ENCODE data around the gene GTPBP3. TPM values are rescaled to one million over a fixed set of nuclear protein-coding genes. Genes with fewer than 3 reads are reported as not detected.

GTPBP3 gene
- total and polyA plus RNA-seq, 2 of the 13 experiments (the other 11 are each of a cell fraction or from before 2014, with no cell fraction given), result 17.5 to 30.0 TPM

- TF ChIP-seq, protein P1, sequence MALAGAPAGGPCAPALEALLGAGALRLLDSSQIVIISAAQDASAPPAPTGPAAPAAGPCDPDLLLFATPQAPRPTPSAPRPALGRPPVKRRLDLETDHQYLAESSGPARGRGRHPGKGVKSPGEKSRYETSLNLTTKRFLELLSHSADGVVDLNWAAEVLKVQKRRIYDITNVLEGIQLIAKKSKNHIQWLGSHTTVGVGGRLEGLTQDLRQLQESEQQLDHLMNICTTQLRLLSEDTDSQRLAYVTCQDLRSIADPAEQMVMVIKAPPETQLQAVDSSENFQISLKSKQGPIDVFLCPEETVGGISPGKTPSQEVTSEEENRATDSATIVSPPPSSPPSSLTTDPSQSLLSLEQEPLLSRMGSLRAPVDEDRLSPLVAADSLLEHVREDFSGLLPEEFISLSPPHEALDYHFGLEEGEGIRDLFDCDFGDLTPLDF (CRISPR knock-in tag; IDR thresholded peaks at IDR 0.05), result no peak
- TF ChIP-seq, protein P2, sequence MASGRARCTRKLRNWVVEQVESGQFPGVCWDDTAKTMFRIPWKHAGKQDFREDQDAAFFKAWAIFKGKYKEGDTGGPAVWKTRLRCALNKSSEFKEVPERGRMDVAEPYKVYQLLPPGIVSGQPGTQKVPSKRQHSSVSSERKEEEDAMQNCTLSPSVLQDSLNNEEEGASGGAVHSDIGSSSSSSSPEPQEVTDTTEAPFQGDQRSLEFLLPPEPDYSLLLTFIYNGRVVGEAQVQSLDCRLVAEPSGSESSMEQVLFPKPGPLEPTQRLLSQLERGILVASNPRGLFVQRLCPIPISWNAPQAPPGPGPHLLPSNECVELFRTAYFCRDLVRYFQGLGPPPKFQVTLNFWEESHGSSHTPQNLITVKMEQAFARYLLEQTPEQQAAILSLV (CRISPR knock-in tag; IDR thresholded peaks at IDR 0.05; ENCODE audit: borderline replicate concordance), result no peak
- TF ChIP-seq RELA (CRISPR knock-in tag; IDR thresholded peaks at IDR 0.05), result no peak
- TF ChIP-seq NFE2L2 (IDR thresholded peaks at IDR 0.05; ENCODE audit: low read length), result no peak
- TF ChIP-seq BATF2 (CRISPR knock-in tag; IDR thresholded peaks at IDR 0.05), result peak; percentile 55; the same call in 1 of the 2 replicates
- no peak for TF ChIP-seq ZNF790 (CRISPR knock-in tag; IDR thresholded peaks at IDR 0.05; ENCODE audit: borderline replicate concordance)
- no peak for TF ChIP-seq HOXD1 (CRISPR knock-in tag; IDR thresholded peaks at IDR 0.05)
- TF ChIP-seq ZNF549 (CRISPR knock-in tag; IDR thresholded peaks at IDR 0.05), result no peak
- no peak for TF ChIP-seq ZNF678 (CRISPR knock-in tag; IDR thresholded peaks at IDR 0.05)
- TF ChIP-seq CC2D1A (CRISPR knock-in tag; IDR thresholded peaks at IDR 0.05), result no peak
- peak; percentile 49; the same call in 1 of the 2 replicates for TF ChIP-seq RBFOX2 (IDR thresholded peaks at IDR 0.05; ENCODE audit: low read depth, low read length)
- TF ChIP-seq, protein P3, sequence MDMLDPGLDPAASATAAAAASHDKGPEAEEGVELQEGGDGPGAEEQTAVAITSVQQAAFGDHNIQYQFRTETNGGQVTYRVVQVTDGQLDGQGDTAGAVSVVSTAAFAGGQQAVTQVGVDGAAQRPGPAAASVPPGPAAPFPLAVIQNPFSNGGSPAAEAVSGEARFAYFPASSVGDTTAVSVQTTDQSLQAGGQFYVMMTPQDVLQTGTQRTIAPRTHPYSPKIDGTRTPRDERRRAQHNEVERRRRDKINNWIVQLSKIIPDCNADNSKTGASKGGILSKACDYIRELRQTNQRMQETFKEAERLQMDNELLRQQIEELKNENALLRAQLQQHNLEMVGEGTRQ (IDR thresholded peaks at IDR 0.05; ENCODE audit: low read depth, low read length), result no peak
- TF ChIP-seq, protein P3 (CRISPR knock-in tag; IDR thresholded peaks at IDR 0.05; ENCODE audit: borderline replicate concordance), result no peak
- TF ChIP-seq PHF5A (CRISPR knock-in tag; IDR thresholded peaks at IDR 0.05; ENCODE audit: low read depth, unreplicated experiment), result no peak
- TF ChIP-seq, protein P4, sequence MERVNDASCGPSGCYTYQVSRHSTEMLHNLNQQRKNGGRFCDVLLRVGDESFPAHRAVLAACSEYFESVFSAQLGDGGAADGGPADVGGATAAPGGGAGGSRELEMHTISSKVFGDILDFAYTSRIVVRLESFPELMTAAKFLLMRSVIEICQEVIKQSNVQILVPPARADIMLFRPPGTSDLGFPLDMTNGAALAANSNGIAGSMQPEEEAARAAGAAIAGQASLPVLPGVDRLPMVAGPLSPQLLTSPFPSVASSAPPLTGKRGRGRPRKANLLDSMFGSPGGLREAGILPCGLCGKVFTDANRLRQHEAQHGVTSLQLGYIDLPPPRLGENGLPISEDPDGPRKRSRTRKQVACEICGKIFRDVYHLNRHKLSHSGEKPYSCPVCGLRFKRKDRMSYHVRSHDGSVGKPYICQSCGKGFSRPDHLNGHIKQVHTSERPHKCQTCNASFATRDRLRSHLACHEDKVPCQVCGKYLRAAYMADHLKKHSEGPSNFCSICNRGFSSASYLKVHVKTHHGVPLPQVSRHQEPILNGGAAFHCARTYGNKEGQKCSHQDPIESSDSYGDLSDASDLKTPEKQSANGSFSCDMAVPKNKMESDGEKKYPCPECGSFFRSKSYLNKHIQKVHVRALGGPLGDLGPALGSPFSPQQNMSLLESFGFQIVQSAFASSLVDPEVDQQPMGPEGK (CRISPR knock-in tag; IDR thresholded peaks at IDR 0.05), result no peak; the same call in 1 of the 2 replicates
- TF ChIP-seq, protein P5, sequence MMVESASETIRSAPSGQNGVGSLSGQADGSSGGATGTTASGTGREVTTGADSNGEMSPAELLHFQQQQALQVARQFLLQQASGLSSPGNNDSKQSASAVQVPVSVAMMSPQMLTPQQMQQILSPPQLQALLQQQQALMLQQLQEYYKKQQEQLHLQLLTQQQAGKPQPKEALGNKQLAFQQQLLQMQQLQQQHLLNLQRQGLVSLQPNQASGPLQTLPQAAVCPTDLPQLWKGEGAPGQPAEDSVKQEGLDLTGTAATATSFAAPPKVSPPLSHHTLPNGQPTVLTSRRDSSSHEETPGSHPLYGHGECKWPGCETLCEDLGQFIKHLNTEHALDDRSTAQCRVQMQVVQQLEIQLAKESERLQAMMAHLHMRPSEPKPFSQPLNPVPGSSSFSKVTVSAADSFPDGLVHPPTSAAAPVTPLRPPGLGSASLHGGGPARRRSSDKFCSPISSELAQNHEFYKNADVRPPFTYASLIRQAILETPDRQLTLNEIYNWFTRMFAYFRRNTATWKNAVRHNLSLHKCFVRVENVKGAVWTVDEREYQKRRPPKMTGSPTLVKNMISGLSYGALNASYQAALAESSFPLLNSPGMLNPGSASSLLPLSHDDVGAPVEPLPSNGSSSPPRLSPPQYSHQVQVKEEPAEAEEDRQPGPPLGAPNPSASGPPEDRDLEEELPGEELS (CRISPR knock-in tag; IDR thresholded peaks at IDR 0.05), result no peak
- TF ChIP-seq MATR3 (CRISPR knock-in tag; IDR thresholded peaks at IDR 0.05), result no peak
- TF ChIP-seq ZNF296 (CRISPR knock-in tag; conservative IDR thresholded peaks at IDR 0.05), result no peak
- TF ChIP-seq MAFF (IDR thresholded peaks at IDR 0.05; ENCODE audit: low read depth, low read length), result no peak
- TF ChIP-seq ZNF703 (CRISPR knock-in tag; IDR thresholded peaks at IDR 0.05; ENCODE audit: borderline replicate concordance), result no peak
- TF ChIP-seq GZF1 (CRISPR knock-in tag; IDR thresholded peaks at IDR 0.05), result no peak
- TF ChIP-seq PRMT3 (CRISPR knock-in tag; IDR thresholded peaks at IDR 0.05; ENCODE audit: borderline replicate concordance, low read depth), result no peak
Observed at GRCh38 chr19:17340871-17341357, 3.6 kb downstream of the GTPBP3 start (continued).
